T-helper 9 cell (primary cell): ENCODE results near the gene PARL.

ENCODE experiments used
- DNase-seq: peaks from one replicate; pipeline ENCODE4 v3.0.0-alpha.2; 2020
- total RNA-seq, 2 donors: gene quantifications; one replicate each; lab custom pipeline; 2026; lab: John Stamatoyannopoulos, UW

Gene PARL
- total RNA-seq = 2.4 to 5.5 reads per million in 2 donors

GRCh38 chr3:183884427-183885296 is at the start of gene PARL:
Gene PARL, minus strand, starts transcription at chr3:183884880. Its CDS starts 34 bp downstream, at chr3:183884846.
- peak; percentile 98 for DNase-seq

GRCh38 chr3:183933160-183933559 is 48.5 kb upstream of the PARL start:
- no peak for DNase-seq

- DNase-seq = no peak
Measured at GRCh38 chr3:183931881-183932280, 47.2 kb upstream of the PARL start.

DNA sequence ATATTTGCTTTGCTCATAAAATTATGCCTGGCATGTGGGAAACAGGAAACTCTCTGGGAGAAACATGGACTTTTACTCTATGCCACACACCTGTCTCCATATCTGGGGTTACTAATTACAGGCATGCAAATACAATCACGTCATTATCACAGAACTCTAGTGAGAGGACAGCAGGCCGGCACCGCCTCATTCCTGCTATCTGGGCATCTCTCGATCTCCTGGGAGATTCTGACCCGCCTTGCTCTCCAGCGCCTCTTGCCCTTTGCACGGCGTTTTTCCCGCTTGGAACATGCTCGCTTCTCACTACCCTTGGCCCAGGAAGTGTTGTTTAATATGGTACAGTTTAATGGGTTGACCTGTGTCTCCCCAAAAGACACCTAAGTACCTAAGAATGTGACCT is 45.4 kb upstream of the PARL start:
- no peak for DNase-seq

DNA sequence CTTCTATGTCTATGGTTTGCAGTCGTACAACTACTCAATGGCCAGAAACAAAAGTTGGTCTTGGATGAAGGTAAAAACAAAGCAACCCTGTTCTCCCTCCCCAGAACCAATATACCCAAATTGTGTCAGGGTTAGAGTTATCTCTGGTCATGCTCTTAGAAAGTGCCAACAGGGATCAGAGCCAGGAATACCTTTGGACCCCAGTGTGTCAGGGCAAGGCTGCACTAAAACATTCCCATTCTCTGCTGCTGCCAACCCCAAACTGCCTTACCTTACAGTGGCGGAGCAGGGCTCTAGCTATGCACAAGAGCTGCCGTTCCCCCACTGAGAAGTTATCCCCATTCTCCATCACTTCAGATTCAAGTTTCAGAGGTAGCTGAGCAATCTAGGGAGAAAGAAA is 42.4 kb upstream of the PARL start:
- no peak for DNase-seq

DNA sequence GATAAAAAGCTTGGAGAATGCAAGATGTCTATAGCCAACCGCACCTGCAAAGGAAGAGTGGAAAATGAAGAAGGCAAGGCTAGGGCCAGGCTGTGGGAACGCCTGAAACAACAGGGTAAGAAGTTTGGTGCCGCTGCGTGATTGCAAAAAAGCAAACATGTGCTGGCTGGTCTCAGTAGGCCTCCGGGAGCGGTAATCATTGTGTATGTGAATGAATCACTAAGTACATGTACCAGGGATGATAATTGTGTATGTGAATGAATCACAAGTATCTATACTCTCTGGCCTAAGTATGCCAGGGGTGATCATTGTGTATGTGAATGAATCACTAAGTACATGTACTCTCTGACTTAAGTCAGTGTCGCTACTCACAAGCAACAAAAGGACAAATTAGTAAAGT is 40.3 kb upstream of the PARL start:
- no peak for DNase-seq

DNA sequence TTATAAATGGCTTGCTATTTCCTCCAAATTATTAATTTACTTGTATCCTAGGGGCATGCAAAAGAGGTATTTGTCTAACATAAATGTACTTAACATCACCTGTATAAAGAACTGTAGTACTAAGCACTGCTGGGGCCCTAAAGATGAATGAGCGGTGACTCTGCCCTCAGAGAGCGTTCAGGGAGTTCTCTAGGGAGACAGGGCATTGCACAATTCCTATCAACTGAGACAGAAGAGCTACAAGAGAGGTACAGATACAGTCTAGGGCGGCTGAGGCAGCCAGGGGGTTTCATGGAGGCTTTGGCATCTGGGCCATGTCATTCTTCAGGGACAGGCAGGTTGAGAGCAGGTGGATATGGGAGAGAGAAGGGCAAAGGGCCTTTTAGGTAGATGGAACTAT is 39.9 kb upstream of the PARL start:
- DNase-seq = no peak

GRCh38 chr3:183922421-183922820 is 37.7 kb upstream of the PARL start:
- no peak for DNase-seq

DNA sequence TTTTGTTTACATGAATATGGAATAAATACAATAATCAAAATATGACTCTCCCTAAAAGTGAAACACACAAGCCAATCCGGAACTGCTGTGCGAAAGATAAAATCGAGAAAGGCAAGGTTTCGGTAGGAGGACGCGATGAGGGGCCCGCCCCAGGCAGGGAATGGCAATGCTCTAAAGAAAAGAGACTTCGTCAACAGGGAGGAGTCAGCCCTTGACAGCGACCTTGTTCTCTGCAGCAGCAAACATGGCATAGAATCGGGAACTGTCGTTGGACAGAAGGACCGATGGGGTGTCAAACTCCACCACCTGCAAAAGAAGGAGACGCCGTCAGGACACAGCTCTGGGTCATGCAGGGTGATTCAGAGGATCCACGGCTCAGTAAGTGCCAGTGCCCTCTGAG is 36.4 kb upstream of the PARL start:
- no peak for DNase-seq

DNA sequence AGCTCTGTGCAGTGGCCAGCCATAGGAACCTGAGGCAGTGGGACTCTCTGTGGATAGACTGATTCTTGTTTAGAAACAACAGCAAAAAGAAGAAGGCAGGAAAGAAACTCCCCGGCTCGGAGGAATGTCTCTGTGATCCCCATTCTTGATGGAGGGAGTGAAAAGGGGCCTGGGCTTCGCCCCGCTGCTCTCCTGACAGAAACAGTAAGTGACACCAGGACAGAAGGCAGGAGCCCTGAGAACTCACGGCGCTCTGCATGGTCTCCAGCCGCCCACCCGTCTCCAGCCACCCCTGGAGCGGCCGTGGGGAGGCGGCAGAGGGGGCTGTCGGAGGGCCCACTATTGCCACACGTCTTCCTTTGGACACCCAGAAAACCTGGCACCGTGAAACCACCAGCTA is 35.7 kb upstream of the PARL start:
- DNase-seq = no peak

GRCh38 chr3:183918178-183918577 is 33.5 kb upstream of the PARL start:
- no peak for DNase-seq

- DNase-seq = no peak
Measured at GRCh38 chr3:183917776-183918175, 33.1 kb upstream of the PARL start.

- DNase-seq = no peak
Measured at GRCh38 chr3:183914856-183915255, 30.2 kb upstream of the PARL start.

GRCh38 chr3:183913580-183913920 is 28.9 kb upstream of the PARL start:
- no peak for DNase-seq

- DNase-seq = no peak
Measured at GRCh38 chr3:183912895-183913579, 28.4 kb upstream of the PARL start.

DNA sequence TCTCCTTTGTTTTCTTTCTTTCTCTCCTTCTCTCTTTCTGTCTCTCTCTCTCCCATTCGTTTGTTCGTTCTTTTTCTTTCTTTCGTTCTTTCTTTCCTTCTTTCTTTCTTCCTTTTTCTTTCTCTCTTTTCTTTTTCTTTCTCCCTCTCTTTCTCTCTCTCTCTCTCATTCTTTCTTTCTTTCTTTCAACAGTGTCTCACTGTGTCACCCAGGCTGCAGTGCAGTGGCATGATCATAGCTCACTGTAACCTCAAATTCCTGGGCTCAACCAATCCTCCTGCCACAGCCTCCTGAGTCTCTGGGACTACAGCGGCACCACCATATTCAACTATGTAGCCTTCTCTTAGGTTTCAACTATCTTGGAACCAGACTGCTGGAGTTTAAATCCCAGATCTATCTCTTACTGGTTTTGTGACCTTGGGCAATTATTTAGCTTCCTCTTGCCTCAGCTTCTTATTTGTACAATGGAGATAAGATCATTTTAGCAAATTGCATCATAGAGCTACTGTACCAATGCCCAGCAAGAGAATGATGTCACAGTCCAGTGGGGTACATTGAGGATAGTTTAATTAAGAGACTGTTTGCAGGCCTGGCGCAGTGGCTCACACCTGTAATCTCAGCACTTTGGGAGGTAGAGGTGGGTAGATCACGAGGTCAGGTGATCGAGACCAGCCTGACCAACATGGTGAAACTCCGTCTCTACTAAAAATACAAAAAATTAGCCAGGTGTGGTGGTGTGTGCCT is 27.3 kb upstream of the PARL start:
- DNase-seq = no peak

DNA sequence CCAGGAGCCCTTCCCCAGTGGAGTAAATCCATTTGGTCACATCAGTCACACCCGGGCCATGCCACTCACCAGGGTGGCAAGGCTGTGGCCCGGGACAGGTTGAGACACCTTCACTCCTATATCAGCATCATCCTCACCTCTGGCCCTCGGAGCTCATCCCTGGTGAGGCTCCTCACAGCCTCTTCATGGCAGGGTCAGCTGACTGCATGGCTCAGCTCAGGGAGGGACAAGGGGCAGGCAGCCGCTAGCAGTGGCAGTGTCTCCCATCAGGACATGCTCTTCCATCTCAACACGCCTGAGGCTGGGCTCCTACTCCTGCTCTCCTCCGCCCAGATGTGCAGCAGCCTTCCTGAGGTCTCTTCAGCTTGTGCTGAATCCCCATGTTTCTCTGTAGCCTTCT is 26.4 kb upstream of the PARL start:
- no peak for DNase-seq

- DNase-seq = no peak
Measured at GRCh38 chr3:183909030-183909600, 24.4 kb upstream of the PARL start.

GRCh38 chr3:183907911-183908331 is 23.2 kb upstream of the PARL start:
- no peak for DNase-seq

DNA sequence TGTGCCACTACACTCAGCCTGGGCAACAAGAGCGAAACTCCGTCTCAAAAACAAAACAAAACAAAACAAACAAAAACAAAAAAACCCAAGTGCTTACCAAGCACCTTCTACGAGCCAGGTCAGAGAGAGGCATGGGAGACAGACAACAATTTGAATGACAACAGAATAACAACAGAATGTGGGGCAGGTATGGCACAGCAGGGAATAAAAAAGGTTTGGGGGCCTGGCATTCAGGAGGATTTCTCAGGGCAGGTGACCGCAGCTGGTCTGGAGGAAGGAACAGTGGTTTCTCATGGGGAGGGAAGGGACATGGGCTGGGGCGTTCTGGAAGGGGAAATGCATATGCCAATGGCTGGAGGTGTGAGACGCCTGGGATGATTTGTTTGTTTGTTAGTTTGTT is 22.5 kb upstream of the PARL start:
- DNase-seq = no peak

DNA sequence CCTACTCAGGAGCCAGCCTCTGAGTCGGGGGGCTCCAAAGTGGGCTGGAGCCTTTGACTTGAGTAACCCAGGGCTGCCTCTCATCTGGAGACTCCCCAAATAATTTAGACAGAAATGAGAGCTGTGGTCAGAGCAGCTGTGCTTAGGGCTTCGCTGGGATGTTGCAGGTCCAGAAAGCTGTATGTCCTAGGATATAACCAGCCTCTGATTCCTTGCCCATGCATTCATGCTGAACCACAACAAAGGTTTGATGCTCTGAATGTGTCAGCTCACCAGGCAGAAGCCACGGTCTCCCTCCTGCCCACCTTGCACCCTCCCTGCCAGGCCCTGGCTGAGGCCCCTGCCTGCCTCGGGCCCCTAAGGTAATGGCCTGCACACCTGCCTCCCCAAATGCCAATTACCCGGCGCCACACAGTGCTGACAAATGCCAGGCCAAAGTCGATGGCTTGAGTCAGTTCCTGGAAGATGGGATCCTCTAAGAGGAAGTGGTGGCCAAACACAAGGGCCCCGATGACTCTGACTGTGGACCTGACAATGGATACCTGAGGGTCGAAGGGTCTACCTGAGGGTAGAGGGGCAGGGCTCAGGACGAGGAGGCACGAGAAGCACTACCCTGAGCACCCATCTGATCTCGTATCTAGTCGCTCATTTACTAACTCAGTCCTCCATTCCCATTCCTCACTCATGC is 21.7 kb upstream of the PARL start:
- no peak for DNase-seq
